H1 (cell line): ENCODE data around the gene KBTBD13. TPM values are rescaled to one million over a fixed set of nuclear protein-coding genes. Genes with fewer than 3 reads are reported as not detected.

Experiments
- ASH2L ChIP-seq: fragments of 200-600, 300-600 bp; sonication (generic); IDR thresholded peaks from one replicate; pipeline ENCODE4 v1.7.1; 2017; ENCODE audit warnings: low read length
- polyA plus RNA-seq, 7 experiments: library from polyadenylated mRNA; depleted of rRNA in 3 of 7; stranded (reverse) in 5 of 7; unstranded in 2 of 7; fragments of >200 nt in 5 of 7; fragments of 200-250 nt in 2 of 7; gene quantifications; 1 replicate in 5 of 7; 2 replicates in 1 of 7; 4 replicates in 1 of 7; pipeline versions ENCODE4 v1.2.1 to v1.2.3, GENCODE V29; 2011 to 2013; ENCODE audit warnings: missing spikeins in 2 of 7, mixed read lengths in 2 of 7
- total RNA-seq: library from RNA; stranded (reverse); fragmentation: NEBNext Ultra II Directional; extraction: Animal tissue kit (Norgen Biotek cat#: 25700); gene quantifications from 2 replicates; pipeline ENCODE4 v1.2.1, GENCODE V29; 2021

KBTBD13 gene
- total and polyA plus RNA-seq, 2 of the 8 experiments (the other 6 are each of a cell fraction or from before 2014, with no cell fraction given) = not detected

GRCh38 chr15:65067645-65068402, 8.7 kb upstream of the KBTBD13 start, which contains the start of gene RASL12 (continued):
- TF ChIP-seq ASH2L = peak; percentile 46
- TF ChIP-seq, all 59 proteins: peak for 7
